Neural progenitor cell (in vitro differentiated cells): ENCODE measurements around the gene DNAJC15.

Experiments
- EZH2phosphoT487 ChIP-seq: fragments of 200-600 bp; sonication (generic); IDR thresholded peaks from 2 replicates; pipeline ENCODE4 v1.6.1; 2017; ENCODE audit warnings: antibody characterized with exemption
- TF ChIP-seq, protein P1 (sequence below): fragments of 200-600 bp; sonication (generic); IDR thresholded peaks from 2 replicates; pipeline ENCODE4 v1.5.1; 2017; ENCODE audit warnings: antibody characterized with exemption, mild to moderate bottlenecking

DNA sequence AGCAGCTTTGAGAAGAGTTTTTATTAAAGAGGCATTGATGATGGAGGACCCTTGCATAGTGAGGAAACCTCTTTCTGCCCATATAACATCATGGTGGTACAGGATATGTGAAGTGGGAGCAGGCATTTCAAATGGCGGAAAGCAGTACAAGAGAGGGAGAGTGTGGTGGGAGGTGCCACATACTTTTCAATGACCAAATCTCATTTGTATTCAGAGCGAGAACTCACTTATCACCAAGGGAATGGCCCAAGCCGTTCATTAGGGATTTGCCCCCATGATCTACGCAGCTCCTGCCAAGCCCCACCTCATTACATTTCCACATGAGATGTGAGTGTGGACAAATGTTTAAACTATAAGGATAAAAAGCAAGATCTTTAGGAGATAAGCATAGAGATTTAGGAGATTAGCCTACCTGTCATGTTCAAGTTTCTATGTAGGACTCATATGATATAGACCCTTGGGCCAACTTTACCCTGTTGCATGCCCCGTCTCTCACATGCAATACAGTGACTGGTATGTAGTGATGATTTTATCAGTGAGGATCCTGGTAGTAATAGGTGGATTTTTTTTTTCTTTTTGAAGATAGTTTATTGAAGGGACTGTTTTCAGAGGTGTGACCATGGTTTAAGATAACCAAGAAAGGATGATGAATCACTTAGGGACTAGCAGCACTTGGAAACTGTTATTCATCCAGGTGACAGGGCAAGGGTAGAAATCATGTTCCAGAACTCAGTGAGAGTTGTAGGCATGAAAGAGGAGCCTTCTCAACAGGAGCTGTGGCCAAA lies 38.3 kb downstream of the DNAJC15 start:
- TF ChIP-seq, protein P1, sequence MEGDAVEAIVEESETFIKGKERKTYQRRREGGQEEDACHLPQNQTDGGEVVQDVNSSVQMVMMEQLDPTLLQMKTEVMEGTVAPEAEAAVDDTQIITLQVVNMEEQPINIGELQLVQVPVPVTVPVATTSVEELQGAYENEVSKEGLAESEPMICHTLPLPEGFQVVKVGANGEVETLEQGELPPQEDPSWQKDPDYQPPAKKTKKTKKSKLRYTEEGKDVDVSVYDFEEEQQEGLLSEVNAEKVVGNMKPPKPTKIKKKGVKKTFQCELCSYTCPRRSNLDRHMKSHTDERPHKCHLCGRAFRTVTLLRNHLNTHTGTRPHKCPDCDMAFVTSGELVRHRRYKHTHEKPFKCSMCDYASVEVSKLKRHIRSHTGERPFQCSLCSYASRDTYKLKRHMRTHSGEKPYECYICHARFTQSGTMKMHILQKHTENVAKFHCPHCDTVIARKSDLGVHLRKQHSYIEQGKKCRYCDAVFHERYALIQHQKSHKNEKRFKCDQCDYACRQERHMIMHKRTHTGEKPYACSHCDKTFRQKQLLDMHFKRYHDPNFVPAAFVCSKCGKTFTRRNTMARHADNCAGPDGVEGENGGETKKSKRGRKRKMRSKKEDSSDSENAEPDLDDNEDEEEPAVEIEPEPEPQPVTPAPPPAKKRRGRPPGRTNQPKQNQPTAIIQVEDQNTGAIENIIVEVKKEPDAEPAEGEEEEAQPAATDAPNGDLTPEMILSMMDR: no peak
- TF ChIP-seq EZH2phosphoT487: no peak
